ENCODE measurements around the gene ZNF286A.
"Not testable (repeated sequence)": the region's sequence is repeated elsewhere in the genome, so short reads cannot be mapped to it uniquely, and the experiment has no call there.

ZNF286A gene

GRCh38 chr17:15699937-15700336 is 385 bp downstream of the ZNF286A start:
- DNase-seq, result not testable (repeated sequence)

- DNase-seq, result not testable (repeated sequence)
Observed at GRCh38 chr17:15704239-15704638, 4.7 kb downstream of the ZNF286A start.

GRCh38 chr17:15704813-15705212 is 5.3 kb downstream of the ZNF286A start:
- DNase-seq, result not testable (repeated sequence)

GRCh38 chr17:15708879-15709278 is 9.3 kb downstream of the ZNF286A start:
- not testable (repeated sequence) for DNase-seq

- DNase-seq, result not testable (repeated sequence)
Observed at GRCh38 chr17:15716601-15717563, 17.3 kb downstream of the ZNF286A start.

GRCh38 chr17:15730535-15730934 is 31.0 kb downstream of the ZNF286A start:
- not testable (repeated sequence) for DNase-seq

GRCh38 chr17:15731900-15732299 is 32.3 kb downstream of the ZNF286A start, which contains the start of gene TBC1D26:
TBC1D26 (plus strand) TSS chr17:15732283; CDS start chr17:15735349, 3,066 bp downstream.
- not testable (repeated sequence) for DNase-seq

GRCh38 chr17:15733174-15733789 is 33.7 kb downstream of the ZNF286A start:
- not testable (repeated sequence) for DNase-seq

- DNase-seq, result not testable (repeated sequence)
Observed at GRCh38 chr17:15736578-15736977, 37.0 kb downstream of the ZNF286A start.

- no peak for DNase-seq
Observed at GRCh38 chr17:15738066-15738465, 38.5 kb downstream of the ZNF286A start.

- DNase-seq, result not testable (repeated sequence)
Observed at GRCh38 chr17:15739259-15739658, 39.7 kb downstream of the ZNF286A start.

- DNase-seq, result not testable (repeated sequence)
Observed at GRCh38 chr17:15740041-15740440, 40.5 kb downstream of the ZNF286A start.

GRCh38 chr17:15740570-15741120 is 41.1 kb downstream of the ZNF286A start:
- DNase-seq, result no peak

GRCh38 chr17:15741624-15742023 is 42.1 kb downstream of the ZNF286A start:
- no peak for DNase-seq

- DNase-seq, result no peak
Observed at GRCh38 chr17:15742051-15742795, 42.7 kb downstream of the ZNF286A start.

GRCh38 chr17:15742921-15743320 is 43.4 kb downstream of the ZNF286A start:
- DNase-seq, result no peak

- DNase-seq, result no peak
Observed at GRCh38 chr17:15744074-15744676, 44.6 kb downstream of the ZNF286A start.

- DNase-seq, result peak in 1 of 2 experiments; percentile 11
Observed at GRCh38 chr17:15744885-15745284, 45.3 kb downstream of the ZNF286A start.

- DNase-seq, result not testable (repeated sequence)
Observed at GRCh38 chr17:15749403-15749802, 49.9 kb downstream of the ZNF286A start.

- DNase-seq, result not testable (repeated sequence)
Observed at GRCh38 chr17:15768865-15769533, 69.4 kb downstream of the ZNF286A start.

Measured in NCI-H187 (cell line).